ENCODE results near the gene RSRC2. TPM values are rescaled to one million over a fixed set of nuclear protein-coding genes. Genes with fewer than 3 reads are reported as not detected.
A peak's percentile ranks its signal among the peaks of the same experiment; 100 is the strongest.

The RSRC2 gene
- total and polyA plus RNA-seq, 9 of the 15 experiments (the other 6 are each of a cell fraction or from before 2014, with no cell fraction given): 52.6 to 123 (median 80.3) TPM

DNA sequence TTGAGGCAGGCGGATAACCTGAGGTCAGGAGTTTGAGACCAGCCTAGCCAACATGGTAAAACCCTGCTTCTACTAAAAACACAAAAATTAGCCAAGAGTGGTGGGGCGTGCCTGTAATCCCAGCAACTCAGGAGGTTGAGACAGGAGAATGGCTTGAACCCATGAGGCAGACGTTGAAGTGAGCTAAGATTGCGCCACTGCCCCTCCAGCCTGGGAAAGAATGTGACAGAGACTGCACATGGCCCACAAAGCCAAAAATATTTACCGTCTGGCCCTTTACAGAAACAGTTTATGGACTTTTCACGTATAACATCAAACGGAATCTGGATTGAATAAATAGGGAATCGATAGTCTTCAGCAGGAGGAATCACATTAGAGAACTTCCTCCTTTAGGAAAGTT lies 3.5 kb downstream of the RSRC2 start (continued):
- TF ChIP-seq NCOR1 (IDR thresholded peaks at IDR 0.05) (no peak), ZNF280A (IDR thresholded peaks at IDR 0.05; ENCODE audit: low read depth, partially characterized antibody) (no peak), ELF2 (CRISPR knock-in tag; IDR thresholded peaks at IDR 0.05) (no peak), ARHGAP35 (IDR thresholded peaks at IDR 0.05; ENCODE audit: partially characterized antibody) (no peak), E2F1 (CRISPR knock-in tag; IDR thresholded peaks at IDR 0.05) (peak; percentile 19; the same call in 1 of the 2 replicates), ATF3 (IDR thresholded peaks at IDR 0.05) (0 out of 2 replicates have a peak, but pooled peaks have one; percentile 12), ATF3 (CRISPR knock-in tag; conservative IDR thresholded peaks at IDR 0.05) (no peak), MAFG (tag; conservative IDR thresholded peaks at IDR 0.05) (no peak), U2AF1 (optimal IDR thresholded peaks at IDR 0.05; ENCODE audit: low read depth, low read length) (no peak), C11orf30 (IDR thresholded peaks at IDR 0.05; ENCODE audit: low read depth) (no peak), ATF1 (CRISPR knock-in tag; IDR thresholded peaks at IDR 0.05) (no peak), ATF1 (tag; IDR thresholded peaks at IDR 0.05) (no peak), RBFOX2 (IDR thresholded peaks at IDR 0.05; ENCODE audit: low read depth, low read length) (no peak; the same call in 1 of the 2 replicates), MECOM (CRISPR knock-in tag; IDR thresholded peaks at IDR 0.05) (no peak)
- TF ChIP-seq, protein P1, sequence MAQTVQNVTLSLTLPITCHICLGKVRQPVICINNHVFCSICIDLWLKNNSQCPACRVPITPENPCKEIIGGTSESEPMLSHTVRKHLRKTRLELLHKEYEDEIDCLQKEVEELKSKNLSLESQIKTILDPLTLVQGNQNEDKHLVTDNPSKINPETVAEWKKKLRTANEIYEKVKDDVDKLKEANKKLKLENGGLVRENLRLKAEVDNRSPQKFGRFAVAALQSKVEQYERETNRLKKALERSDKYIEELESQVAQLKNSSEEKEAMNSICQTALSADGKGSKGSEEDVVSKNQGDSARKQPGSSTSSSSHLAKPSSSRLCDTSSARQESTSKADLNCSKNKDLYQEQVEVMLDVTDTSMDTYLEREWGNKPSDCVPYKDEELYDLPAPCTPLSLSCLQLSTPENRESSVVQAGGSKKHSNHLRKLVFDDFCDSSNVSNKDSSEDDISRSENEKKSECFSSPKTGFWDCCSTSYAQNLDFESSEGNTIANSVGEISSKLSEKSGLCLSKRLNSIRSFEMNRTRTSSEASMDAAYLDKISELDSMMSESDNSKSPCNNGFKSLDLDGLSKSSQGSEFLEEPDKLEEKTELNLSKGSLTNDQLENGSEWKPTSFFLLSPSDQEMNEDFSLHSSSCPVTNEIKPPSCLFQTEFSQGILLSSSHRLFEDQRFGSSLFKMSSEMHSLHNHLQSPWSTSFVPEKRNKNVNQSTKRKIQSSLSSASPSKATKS (CRISPR knock-in tag; IDR thresholded peaks at IDR 0.05): no peak
- TF ChIP-seq, protein P2, sequence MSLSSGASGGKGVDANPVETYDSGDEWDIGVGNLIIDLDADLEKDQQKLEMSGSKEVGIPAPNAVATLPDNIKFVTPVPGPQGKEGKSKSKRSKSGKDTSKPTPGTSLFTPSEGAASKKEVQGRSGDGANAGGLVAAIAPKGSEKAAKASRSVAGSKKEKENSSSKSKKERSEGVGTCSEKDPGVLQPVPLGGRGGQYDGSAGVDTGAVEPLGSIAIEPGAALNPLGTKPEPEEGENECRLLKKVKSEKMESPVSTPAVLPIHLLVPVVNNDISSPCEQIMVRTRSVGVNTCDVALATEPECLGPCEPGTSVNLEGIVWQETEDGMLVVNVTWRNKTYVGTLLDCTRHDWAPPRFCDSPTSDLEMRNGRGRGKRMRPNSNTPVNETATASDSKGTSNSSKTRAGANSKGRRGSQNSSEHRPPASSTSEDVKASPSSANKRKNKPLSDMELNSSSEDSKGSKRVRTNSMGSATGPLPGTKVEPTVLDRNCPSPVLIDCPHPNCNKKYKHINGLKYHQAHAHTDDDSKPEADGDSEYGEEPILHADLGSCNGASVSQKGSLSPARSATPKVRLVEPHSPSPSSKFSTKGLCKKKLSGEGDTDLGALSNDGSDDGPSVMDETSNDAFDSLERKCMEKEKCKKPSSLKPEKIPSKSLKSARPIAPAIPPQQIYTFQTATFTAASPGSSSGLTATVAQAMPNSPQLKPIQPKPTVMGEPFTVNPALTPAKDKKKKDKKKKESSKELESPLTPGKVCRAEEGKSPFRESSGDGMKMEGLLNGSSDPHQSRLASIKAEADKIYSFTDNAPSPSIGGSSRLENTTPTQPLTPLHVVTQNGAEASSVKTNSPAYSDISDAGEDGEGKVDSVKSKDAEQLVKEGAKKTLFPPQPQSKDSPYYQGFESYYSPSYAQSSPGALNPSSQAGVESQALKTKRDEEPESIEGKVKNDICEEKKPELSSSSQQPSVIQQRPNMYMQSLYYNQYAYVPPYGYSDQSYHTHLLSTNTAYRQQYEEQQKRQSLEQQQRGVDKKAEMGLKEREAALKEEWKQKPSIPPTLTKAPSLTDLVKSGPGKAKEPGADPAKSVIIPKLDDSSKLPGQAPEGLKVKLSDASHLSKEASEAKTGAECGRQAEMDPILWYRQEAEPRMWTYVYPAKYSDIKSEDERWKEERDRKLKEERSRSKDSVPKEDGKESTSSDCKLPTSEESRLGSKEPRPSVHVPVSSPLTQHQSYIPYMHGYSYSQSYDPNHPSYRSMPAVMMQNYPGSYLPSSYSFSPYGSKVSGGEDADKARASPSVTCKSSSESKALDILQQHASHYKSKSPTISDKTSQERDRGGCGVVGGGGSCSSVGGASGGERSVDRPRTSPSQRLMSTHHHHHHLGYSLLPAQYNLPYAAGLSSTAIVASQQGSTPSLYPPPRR (CRISPR knock-in tag; IDR thresholded peaks at IDR 0.05; ENCODE audit: borderline replicate concordance): peak; percentile 29; the same call in 1 of the 2 replicates
- TF ChIP-seq, protein P3, sequence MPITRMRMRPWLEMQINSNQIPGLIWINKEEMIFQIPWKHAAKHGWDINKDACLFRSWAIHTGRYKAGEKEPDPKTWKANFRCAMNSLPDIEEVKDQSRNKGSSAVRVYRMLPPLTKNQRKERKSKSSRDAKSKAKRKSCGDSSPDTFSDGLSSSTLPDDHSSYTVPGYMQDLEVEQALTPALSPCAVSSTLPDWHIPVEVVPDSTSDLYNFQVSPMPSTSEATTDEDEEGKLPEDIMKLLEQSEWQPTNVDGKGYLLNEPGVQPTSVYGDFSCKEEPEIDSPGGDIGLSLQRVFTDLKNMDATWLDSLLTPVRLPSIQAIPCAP (CRISPR knock-in tag; IDR thresholded peaks at IDR 0.05; ENCODE audit: borderline replicate concordance): no peak

All from K562 (cell line).